NCI-H1048 (cell line): ENCODE data around the gene MALSU1.
"Not testable (repeated sequence)": the region's sequence is repeated elsewhere in the genome, so short reads cannot be mapped to it uniquely, and the experiment has no call there.

ENCODE experiments used
- DNase-seq: peaks from one replicate; lab custom pipeline; 2025; lab: John Stamatoyannopoulos, UW

MALSU1 gene

DNA sequence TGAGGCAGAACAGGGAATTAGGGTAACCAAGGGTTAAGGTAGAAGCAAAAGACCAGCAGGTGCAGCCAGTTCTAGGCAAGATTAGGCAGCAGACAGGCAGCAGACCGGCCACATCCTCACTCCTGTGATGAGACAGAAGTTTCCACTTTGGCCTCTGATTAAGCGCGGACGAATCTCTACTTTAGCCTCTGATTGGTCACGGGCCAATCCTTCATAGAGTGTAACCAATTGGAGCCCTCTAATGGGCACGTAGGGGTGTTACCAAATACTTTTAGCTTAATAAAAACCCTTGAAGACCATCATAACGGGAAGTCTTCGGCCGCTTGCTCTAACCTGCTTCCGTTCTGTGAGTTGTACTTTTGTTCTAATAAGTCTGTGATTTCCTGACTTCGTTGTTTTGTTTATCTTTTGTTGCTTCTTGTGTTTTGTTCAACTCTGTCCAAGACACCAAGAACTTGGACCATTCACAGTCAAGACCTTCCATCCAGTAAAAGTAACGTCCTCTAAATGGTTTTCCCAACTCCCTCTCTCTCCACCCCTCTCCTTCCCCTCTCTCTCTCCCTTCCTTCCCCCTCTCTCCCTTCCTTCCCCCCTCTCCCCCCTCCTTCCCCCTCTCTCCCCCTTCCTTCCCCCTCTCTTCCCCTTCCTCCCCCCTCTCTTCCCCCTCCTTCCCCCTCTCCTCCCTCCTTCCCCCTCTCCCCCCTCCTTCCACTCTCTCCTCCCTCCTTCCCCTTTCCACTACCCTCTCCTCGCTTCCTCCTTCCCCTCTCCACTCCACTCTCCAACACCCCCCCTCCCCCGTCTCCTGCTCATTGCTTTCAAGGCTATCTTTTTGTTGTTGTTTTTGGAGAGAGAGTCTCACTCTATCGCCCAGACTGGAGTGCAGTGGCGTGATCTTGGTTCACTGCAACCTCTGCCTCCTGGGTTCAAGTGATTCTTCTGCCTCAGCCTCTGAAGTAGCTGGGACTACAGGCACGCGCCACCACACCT, 13.2 kb upstream of the MALSU1 start:
- DNase-seq: no peak

DNA sequence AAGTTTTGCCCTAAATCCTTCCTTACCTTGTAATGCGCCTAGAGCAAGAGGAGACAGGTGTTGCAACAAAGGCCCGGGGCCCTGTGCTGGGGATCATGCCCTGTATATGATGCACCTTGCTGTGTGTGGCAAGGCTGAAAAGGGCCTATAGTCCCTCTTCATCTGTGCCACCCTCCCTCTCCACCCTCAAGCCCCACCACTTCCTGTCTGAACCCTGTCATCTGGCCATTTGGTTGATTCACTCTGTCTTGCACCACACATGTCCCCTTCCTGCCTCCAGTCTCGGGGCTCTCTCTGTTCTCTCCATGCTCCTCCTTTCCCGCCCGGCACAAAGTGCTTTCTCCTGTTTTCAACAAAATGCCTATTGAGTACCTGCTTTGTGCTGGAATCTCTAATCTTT, 11.5 kb upstream of the MALSU1 start:
- DNase-seq: no peak

DNA sequence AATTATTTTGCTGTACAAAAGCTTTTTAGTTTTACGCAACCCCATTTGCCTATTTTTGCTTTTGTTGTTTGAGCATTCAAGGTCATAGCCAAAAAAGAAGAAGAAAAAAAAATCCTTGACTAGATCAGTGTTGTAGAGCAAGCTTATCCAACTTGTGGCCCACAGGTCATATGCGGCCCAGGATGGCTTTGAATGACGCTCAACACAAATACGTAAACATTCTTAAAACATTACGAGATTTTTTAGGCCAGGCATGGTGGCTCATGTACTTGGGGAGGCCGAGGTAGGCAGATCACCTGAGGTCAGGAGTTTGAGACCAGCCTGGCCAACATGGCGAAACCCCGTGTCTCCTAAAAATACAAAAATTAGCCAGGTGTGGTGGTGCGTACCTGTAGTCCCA, 8.1 kb upstream of the MALSU1 start:
- no peak for DNase-seq

DNA sequence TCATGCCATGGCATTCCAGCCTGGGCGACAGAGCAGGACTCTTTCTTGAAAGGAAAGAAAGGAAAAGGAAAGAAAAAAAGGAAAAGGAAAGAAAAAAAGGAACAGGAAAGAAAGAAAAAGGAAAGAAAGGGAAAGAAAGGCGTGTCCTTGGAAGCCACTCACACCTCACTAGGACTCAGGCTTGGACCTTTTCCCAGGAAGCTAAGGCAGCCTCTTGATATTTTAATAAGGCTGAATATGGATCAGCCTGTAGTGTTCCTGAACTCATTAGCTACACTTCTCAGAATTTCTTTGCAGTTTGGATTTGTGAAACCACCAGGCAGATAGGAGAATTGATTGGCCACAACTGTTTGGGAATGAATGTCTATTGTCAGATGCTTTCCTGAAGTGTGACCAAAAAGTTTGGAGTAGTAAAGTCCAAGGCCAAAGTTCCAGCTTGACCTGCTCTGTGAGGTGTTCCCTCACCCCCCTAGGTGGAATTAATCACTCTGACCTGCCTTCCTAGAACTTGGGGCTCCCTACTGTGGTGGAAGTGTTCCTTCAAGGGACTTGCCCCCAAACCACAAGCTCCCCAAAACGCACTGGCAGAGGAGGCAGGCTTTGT, 7.1 kb upstream of the MALSU1 start:
- DNase-seq: no peak

DNA sequence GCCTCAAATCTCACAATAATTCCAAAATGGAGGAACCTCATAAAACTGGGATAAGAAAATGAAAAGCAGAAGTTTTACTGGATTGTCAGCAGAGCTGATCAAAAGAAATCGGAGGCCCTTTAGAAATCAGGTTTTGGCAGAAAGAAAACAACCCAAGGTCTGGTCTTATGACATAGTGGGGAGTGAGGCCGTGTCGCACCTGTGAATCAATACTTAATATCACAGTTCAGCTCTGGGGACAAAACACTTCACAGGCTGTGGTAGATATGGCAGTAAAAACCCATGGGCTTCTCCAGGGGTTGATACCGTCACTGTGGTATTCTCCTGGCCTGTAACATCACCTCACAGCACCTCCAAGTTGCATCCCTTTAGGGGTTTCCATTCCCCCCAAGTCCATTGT, 6.5 kb upstream of the MALSU1 start:
- no peak for DNase-seq

DNA sequence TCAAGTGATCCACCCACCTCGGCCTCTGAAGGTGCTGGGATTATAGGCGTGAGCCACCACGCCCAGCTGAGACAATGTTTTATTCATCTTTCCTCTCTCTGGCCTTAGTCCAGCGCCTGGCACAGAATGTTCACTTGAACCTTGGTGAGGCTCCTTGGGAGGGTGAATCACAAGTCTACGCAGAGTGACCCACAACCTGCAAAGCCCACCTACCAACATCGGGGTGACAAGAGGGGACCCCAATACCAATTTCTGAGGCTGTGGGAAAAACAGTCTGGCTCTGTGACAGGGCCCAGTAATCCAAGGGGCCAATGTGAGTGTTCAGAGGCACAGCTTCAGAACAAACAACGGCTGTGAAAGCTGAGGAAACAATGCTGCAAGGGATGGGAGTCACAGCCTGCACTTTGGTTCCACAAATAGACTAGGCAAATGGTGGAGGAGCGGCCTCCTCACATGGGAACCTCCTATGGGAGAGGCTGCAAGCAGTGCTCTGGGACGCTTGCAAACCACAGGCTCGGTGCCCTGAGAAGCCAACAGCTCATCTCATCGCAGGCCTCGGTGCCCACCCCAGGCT, 5.6 kb upstream of the MALSU1 start:
- DNase-seq: no peak

DNA sequence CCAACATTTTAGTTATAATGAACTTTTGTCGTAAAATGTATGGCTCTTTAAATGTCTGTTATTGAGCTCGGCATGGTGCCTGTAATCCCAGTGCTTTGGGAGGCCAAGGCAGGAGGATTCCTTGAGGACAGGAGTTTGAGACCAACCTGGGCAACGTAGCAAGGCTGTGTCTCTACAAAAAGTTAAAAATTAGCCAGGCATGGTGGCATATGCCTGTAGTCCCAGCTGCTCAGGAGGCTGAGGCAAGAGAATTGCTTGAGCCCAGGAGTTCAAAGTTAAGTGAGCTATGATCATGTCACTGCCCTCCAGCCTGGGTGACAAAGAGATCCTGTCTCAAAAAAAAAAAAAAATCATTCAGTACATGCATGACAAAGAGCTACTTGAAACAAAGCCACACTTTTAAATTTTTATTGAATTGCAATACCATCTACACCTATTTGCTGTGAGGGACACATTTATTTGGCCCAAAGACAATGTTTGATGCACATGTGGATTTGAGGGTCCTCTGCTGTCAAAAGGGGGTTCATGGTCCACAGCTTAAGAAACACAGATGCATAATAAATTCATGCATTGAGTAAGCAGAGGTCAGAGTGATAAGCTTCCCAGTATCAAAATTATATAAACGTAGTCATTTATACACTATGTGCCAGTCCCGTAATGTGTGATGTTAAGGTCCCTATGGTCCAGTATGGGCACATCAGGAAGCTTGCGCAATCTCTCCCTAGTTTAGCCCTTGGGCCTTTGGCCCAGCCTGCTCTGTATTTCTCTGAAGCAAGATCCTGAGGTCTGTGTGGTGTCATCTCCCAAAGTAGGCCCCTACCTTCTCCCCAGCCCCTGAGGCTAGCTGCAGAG, 4.4 kb upstream of the MALSU1 start:
- no peak for DNase-seq

DNA sequence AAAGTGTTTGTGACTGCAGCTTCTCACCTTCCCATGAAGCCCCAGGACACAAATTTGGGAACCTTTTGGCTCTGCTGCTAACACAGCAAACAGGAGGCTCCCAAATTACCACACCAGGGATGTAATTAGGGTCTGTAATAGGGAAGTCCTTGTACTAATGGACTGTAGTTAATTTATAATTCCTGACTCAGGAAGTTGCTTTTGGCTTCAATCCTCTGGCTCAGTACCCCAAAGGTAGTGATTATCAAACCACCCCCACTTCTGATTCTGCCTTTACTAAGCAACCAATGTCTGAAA, 3.8 kb upstream of the MALSU1 start:
- no peak for DNase-seq

DNA sequence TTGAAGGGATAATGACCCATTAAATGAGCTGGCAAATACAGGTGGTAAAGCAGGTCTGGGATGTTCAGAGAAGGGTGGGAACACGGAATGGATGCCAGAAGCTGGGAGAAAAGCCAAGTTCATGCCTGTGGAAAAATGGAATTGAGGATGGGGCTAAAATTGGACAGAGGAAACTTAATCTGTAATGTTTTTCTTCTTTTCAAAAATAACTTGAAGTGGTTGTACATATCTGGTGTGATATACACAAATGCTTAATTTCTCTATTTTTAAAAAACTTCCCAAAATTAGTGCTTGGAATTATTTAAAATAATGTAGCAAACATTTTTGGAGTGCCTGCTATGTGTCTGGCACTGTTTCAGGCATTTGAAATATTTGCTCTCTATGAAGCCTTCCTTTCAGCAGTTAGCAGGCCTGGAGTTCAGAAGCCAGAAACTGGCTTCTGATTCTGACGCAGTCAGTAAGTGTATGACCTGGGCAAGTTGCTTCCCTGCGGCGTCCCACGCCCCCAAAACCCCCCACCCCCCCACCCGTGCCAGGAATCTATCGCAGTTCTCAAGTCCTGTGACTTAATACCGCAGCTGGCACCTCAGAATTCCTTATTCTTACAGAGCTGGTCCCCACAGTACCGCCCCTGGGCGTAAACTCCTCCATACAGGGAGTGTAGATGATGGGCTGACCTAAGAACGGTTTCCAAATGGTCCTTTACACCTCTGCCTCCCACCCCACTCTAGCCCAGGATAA, 828 bp upstream of the MALSU1 start:
- DNase-seq: no peak

DNA sequence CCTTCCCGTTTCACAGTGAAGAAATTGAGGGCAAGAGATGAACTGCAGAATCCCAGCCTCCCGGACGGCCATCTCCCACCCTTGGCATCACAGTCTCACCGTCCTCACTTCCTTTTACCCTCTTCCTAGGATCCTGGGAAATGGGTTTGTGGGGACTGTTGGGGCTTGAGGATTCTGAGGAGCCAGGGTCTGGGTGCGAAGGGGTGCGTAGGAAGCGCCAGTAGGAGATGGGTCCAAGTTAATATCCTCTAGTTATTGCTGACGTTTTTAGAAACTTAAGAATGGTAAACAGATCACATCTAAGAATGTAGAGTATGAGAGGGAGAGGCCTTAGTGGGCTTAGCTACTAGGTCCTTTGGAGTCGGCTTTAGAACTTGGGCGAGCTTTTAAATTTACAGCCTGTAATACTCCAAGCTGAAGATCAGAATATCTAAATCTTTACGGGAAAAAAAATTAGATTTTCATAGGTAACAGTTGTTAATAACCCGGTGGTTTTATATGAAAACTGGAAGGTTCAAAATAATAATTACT, 696 bp downstream of the MALSU1 start:
- DNase-seq: no peak

DNA sequence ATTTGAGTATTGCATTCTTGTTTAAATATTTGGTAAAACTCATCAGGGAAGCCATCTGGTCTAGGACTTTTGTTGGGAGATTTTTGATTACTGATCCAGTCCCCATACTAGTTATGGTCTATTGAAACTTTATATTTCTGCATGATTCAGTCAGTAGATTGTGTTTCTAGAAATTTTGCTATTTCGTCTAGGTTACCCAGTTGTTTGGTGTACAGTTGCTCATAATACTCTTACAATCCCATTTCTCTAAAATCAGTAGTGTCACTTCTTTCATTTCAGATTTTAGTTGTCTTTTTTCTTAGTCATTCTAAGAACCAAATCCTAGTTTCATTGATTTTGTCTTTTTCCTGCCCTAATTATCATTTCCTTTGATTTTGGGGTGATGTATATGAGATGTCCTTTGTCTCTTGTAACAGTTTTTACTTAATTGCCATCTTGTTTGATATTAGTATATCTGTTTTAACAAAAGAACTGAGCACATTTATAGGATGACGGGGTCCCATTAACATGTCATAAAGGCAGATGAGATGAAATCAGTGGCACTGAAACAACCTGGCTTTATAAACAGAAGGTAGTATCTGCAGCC, 7.9 kb downstream of the MALSU1 start:
- DNase-seq: no peak

DNA sequence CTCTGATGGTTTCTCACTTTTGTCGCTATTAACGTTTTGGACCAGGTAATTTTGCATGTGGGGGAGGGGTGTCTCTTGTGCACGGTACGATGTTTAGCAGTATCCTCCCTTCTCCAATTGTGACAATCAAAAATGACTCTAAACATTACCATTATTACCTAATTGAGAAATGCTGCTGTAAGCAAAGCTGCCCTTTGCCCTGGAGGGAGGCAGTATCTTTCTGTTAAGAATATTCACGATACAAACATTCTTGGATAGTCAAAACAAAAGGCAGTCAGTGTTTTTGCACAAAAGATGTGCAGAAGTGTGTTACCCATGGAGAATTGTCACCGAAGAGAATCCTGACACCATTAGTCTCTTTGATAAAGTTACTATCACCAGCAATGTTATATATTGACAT, 9.6 kb downstream of the MALSU1 start:
- DNase-seq: no peak

DNA sequence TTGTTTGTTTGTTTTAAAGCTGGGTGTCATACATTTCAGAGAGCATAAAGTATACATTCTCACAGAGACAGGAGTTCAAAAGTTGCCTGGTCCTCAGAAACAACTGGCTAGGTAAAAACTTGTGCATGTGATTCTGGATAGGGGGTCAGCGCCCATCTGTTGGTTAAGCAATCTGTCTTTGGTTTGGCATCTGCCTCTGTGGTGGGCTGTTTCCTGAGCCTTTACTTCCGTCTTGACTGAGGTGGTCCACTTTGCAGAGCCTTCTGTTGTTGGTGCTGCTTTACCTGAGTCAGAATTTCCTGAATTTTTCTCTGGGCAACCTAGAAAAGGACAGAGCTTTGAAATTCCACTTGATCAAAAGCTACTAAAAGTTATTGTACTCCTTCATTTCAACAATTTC, 13.0 kb downstream of the MALSU1 start:
- not testable (repeated sequence) for DNase-seq

DNA sequence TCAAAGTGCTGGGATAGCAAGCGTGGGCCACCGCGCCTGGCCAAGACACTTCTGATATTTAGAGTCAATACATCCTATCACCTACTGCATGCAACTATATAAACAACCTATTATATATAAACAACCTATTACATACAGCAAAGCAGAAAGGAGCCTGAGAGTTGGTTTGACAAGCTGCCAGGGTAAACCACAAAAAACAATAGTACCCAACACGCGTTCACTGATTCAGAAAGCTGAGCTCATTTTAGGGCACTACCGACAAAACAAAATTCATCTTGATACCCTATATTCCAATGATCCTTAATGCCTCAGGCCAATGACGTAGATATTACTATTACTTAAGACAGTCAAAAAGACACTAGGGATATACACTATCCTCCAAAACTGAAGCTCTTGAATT, 16.2 kb downstream of the MALSU1 start:
- no peak for DNase-seq

DNA sequence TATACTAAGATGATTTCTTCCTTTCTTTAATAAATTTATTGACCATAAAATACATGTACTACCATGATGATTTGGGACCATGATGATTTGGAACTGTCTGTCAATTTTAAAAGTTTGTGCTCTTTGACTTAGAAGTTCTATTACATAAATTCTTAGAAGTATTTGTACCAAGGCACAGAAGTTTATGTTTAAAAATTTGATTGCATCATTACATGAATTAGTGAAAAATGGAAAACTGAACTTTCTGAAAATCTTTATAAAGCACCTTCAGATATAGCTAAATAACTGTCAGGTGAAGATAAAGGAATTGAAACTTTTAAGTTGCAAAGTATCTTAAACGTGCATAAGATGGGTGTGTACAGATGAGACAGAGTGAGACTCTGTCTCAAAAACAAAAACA, 32.0 kb downstream of the MALSU1 start:
- DNase-seq: no peak

DNA sequence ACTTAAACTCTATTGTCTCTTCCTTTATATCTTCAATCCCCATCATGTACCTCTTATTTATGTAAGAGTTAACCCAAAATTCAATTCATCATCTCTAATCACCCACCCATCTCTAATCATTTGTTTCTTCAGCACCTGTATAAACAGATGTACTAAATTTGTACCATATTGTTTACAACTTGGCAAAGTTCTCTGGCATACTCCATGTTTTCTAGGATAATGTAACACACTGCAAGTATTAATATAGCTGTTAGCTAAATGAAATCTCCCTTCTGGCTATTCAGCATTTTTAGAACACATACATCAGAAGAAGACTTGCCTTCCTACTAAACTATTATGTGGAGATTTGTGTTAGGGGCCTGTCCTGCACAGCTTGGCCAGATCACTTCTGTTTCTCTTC, 33.1 kb downstream of the MALSU1 start:
- no peak for DNase-seq

DNA sequence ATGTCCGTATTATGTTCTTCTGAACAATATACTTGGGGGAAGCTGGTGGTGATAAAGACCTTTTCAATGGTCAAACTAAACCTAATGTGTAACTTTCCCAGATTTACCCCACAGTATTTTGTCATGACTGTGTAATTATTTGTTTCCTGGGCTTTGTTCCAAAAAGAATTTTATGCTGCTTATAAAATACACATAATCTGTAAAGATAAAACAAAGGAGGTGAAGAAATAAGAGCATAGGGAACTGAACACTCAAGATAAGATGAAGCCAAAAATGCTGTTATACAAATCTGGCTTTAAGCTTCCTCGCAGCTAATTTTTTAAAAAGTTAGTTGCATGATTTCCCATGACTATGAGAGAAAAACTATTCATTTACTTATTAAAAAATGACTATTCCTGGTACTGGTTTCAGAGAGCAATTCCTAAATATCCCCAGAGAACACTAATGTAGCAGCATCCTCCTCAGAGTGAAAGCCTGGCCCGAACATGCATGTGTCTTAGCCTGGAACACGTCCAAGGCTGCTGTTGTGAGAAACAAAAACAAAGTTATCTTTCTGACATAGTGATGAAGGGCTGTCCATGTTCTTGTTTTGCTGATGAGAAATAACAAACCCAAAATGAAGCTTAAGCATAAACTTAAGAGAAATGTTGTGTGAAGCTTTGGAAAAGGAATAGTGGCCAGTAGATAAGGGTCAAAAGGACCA, 33.9 kb downstream of the MALSU1 start:
- DNase-seq: no peak

DNA sequence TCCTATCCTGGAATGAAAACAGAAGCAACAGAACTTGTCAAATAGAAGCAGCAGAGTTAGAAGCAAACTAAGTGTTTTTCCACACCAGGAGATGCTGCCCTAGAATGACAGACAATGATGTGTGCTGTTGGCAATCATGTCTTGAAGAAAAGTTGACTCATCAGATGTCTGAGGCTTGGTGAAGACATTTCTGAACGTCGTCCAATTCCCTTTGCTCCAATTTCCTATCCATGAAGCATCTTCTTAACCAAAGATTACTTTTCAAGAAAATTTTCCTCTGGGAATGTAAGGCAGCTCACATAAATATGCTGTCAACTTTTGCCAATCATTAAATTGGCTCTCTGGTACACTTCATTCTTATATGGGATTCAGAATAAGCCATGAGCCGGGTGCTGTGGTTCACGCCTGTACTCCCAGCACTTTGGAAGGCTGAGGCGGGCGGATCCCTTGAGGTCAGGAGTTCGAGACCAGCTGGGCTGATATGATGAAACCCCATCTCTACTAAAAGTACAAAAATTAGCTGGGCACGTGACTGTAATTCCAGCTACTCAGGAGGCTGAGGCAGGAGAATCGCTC, 34.6 kb downstream of the MALSU1 start:
- DNase-seq: no peak

DNA sequence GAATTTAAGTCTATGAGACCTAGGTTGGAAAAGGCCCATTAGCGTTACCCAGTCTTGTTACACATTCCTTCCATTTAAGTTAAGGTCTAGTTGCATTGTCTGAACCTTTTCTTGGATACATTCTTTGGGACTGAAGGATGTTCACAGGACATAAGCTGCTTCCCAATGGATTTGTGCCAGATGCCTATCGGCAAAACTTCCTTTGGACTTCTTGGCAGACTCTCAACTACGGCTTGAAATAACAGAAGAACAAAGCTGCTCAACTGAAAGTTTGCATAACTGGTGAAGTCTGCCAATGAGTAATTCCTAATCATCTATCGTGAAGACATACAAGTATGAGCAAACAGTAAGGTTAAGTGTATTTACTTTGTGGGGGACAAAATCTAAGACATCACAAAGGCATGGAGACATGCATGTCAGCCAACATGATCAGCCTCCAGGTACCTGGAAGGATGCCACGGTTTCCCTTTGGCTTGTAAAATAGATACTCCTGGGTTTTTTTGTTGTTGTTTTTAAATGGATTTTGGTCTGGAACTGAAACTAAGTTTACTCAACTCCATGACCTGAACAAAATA, 35.4 kb downstream of the MALSU1 start:
- no peak for DNase-seq

DNA sequence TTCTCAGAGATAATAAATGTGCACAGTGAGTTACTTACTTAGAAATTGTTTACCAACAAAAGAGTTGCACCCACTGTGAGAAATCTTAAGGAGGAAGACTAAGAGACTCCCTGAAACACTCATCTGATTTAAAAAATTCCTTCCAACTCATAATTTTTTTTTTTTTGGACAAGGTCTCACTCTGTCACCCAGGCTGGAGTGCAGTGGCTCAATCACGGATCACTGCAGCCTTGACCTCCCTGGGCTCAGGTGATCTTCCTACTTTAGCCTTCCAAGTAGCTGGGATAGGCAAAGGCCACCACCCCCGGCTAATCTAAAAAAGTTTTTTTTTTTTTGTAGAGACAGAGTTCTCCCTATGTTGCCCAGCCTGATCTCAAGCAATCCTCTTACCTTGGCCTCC, 36.0 kb downstream of the MALSU1 start:
- no peak for DNase-seq
